NCI-H748 (cell line): Measurements from ENCODE around the gene AZI2.
A peak's percentile ranks its signal among the peaks of the same experiment; 100 is the strongest.

ENCODE experiments used
- DNase-seq: peaks from one replicate; lab custom pipeline; 2025; ENCODE audit not compliant: unreplicated experiment; lab: John Stamatoyannopoulos, UW

AZI2 gene, protein sequence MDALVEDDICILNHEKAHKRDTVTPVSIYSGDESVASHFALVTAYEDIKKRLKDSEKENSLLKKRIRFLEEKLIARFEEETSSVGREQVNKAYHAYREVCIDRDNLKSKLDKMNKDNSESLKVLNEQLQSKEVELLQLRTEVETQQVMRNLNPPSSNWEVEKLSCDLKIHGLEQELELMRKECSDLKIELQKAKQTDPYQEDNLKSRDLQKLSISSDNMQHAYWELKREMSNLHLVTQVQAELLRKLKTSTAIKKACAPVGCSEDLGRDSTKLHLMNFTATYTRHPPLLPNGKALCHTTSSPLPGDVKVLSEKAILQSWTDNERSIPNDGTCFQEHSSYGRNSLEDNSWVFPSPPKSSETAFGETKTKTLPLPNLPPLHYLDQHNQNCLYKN

DNA sequence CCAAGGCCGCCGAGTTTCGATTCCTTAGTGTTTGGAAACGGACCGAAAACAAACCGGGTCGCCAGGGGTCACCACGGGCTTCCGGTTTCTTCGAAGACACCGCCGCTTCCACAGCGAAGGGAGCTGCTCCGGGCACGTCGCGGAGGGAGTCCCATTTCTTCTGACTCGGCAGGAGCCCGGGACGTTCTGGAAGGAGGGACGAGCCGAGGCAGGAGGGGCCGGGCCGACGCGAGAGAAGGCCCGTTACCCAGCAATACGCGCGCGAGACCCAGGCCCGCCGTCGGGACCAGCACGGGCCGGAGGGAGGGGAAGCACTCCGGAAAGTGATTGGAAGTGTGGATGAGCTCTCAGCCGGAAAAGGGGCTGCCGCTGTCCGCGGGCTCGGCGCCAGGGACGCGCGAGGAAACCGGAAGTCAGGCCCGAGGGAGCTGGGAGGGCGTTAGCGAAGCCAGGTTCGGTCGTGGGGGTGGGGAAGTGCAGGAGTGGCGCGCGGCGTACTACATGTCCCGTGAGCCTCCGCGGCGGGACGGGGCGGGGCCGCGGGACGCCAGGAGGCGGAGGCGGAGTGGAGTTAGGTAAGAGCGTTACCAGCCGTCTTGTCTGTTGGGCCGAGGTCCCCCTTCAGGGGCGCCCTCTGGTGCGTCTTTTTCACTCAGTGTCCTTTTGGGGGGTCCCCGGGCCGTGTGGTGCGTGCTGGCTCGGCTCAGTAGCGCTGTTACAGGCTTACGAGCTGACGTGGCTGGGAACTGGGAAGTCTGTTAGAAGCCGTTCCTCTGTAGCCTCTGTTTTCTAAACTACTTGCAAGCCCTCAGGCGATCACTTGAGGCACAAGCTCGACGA is at the start of gene AZI2, which contains the start of gene ZCWPW2:
Gene AZI2 (minus strand): TSS at position 196 of the 840 bp plus-strand sequence. CDS start 8,207 bp downstream, outside the sequence.
Gene ZCWPW2 (plus strand): TSS at position 93 of the 840 bp plus-strand sequence. CDS start 64,348 bp downstream, outside the sequence.
- DNase-seq = peak; percentile 94

- DNase-seq = no peak
Observed at GRCh38 chr3:28388978-28389377, 40.4 kb upstream of the AZI2 start.

DNA sequence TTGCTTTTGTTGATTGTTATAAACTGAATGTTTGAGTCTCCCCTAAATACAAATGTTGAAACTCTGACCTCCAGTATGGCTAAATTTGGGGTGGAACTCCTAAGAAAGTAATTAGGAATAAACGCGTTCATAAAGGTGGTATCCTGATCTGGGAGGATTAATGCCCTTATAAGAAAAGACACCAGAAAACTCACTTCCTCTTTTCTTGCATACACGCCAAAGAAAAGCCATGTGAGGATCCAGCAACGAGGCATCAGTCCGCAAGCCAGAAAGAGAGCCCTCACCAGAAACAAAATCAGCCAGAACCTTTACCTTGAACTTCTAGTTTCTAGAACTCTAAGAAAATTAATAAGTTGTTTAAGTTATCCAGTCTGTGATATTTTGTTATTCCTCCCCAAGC is 37.4 kb upstream of the AZI2 start:
- no peak for DNase-seq

GRCh38 chr3:28376424-28376823 is 27.8 kb upstream of the AZI2 start:
- no peak for DNase-seq

GRCh38 chr3:28349469-28350000 is 911 bp upstream of the AZI2 start:
- DNase-seq = no peak

GRCh38 chr3:28348265-28348628 is 377 bp downstream of the AZI2 start:
- DNase-seq = no peak

- peak; percentile 26 for DNase-seq
Observed at GRCh38 chr3:28347374-28348264, 1.0 kb downstream of the AZI2 start.

DNA sequence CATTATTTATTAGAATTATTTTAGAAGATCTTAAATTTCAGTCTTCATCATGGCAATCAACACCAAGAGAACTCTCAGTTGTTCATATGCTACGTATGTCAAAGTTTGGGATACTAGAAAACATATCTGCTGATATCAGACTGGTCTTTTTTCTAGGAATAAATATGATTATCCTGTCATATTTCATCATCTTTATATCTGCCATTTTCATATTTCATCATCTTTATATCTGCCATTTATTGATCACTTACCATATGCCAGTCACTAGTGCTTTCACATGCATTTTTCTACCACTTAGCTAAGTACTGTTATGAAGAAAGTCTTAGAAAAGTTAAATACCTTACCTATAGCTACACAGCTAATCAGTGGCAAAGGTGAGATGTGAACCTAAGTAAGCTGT is 2.9 kb downstream of the AZI2 start:
- DNase-seq = no peak

- DNase-seq = no peak
Observed at GRCh38 chr3:28343144-28343543, 5.5 kb downstream of the AZI2 start.

DNA sequence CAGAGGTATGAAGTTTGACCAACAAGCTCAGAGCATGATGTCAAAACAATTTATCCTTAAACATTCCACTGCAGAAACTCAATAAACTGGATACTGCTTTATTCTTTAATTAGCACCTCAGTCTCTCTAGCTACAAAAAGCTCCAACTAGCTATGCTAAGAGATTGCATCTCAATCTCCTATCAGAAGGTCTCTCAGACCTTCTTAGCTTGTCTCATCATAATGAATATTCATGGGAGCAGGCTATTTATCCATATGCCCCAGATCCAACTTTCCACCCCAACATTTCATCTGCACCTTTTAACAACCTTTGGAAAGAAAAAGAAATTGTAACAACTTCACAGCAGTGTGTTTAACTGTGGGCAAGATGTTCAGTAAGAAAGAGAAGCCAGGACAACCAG is 11.4 kb downstream of the AZI2 start:
- DNase-seq = no peak

DNA sequence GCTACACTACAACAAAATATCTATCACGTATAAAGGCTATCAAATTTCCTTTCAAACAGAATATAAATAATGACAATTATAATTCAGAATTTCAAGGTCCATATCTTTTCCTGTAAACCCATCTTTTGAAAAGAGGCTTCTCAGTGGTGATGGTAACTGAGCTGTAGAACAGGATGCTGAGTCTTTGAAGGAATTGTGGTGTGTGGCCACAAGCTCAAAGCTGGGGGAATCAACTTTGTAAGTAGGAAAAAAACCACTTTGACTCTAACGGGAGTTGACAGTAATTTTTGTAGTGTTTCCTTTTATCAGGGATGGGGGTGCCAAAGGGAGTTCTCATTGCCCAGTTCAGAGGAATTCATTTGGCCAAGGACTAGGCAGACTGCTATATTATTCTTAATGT is 13.4 kb downstream of the AZI2 start:
- no peak for DNase-seq

DNA sequence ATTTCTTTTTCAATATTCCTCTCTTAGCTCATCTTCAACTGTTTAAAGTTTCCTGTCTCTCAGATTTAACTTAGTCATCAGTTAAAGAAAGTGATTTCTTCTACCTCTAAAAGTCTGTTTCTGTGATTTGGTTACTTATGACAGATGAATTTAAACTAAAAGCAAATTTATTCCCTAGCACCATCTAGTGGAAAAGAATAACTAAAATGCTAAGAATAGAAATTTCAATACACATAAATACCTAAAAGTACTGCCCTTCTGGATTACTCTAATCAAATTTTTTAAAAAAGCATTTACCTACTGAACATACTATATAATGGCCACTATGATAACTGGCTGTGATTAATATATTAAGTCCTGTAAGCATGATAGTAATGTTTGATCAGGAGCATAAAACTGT is 14.1 kb downstream of the AZI2 start:
- no peak for DNase-seq

- DNase-seq = peak; percentile 4
Observed at GRCh38 chr3:28328188-28329151, 20.2 kb downstream of the AZI2 start.

DNA sequence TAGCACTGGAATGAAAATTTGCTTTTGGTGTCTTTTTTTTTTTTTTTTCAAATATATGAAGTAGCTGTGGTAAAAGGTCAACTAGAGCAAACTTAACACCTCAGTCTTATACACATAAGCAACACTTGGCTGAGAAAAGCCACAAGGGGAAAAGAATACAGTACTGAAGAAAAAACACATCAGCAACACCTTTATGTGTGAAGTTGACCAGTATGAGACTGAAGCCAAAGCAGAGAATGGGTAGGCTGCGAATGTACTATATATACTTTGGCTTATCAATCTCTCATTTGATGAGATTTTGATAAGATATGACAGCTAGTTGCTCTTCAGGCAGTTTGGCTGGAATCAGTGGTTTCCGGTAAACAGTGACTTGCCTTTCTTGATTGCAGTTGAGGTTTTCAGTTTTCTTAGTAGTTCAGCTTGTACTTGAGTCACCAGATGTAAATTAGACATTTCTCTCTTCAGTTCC is 22.1 kb downstream of the AZI2 start:
- no peak for DNase-seq

DNA sequence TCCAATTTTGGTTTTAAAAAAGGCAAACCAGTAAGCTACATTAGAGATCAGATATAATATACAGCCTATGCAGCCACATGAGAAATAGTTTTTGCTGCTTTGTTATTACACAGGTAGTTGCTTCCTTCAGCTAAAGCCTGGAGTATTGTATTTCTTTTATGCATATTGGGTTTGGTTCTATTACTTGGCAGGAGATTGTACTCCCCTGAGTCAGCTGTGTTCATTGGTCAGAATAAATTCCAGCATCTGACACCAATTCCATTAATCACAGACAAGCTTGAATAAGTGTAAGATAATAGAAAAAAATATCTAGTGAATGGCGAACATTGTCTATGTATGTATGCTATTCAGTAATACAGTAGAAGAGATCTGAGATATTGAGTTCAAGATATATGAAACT is 26.2 kb downstream of the AZI2 start:
- no peak for DNase-seq

- no peak for DNase-seq
Observed at GRCh38 chr3:28320981-28321380, 27.6 kb downstream of the AZI2 start.

DNA sequence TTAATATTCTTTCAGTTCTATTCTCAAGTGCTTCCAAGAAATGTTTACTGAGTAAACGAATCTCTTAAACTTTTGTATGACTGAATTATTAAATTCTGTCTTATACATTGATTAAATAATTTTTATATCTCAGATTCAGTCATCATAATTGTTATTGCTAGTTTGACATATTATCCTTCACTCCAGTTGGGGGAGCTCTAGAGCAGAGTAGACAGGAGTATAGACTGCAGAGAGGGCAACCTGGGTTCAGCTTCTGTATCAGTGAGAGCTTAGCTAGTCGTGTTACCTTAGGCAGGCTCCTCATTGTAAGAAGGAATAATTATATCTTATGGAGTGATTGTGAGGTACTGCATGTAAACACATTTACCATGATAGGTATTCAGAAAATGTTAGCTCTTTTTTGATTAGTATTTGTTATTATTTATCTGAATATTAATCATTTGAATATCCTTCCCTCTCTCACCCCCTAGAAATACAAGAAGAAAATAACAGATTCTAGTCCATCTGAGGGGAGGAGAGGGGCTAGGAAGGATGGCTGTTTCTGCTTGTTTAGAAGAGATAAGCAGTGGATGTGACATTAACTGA is 31.1 kb downstream of the AZI2 start:
- DNase-seq = peak; percentile 60

DNA sequence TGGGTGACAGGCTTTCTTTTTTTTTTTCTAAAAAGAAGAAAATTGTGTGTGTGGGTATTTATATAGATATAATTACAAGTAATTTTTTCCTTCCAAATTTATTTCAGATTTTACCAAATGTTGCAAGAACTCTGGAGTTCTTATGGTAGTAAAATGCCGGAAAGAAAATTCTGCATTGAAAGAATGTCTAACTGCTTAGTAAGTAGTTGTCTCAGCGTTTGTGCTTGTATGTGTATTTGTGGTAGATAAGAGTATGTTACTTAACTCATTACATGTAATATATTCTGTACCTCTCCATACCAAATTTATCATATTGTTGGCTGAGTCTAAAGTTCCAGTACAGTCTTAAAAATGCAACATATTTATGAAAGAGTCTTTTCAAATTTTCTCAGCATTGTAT is 32.4 kb downstream of the AZI2 start:
- DNase-seq = no peak

- DNase-seq = no peak
Observed at GRCh38 chr3:28315711-28316110, 32.9 kb downstream of the AZI2 start.
